ENCODE data around the gene EXOC4.

EXOC4 gene

GRCh38 chr7:134018306-134018705, 765.4 kb downstream of the EXOC4 start:
- DNase-seq: no peak

- no peak for DNase-seq
Measured at GRCh38 chr7:134019251-134019650, 766.4 kb downstream of the EXOC4 start.

- DNase-seq: no peak
Measured at GRCh38 chr7:134021836-134022235, 769.0 kb downstream of the EXOC4 start.

- DNase-seq: no peak
Measured at GRCh38 chr7:134022286-134022911, 769.5 kb downstream of the EXOC4 start.

- DNase-seq: no peak
Measured at GRCh38 chr7:134024739-134025138, 771.9 kb downstream of the EXOC4 start.

- no peak for DNase-seq
Measured at GRCh38 chr7:134028853-134029252, 776.0 kb downstream of the EXOC4 start.

GRCh38 chr7:134029743-134030142, 776.9 kb downstream of the EXOC4 start:
- no peak for DNase-seq

- no peak for DNase-seq
Measured at GRCh38 chr7:134030460-134030865, 777.6 kb downstream of the EXOC4 start.

GRCh38 chr7:134031835-134032617, 779.1 kb downstream of the EXOC4 start:
- DNase-seq: peak; percentile 16

GRCh38 chr7:134034652-134035051, 781.8 kb downstream of the EXOC4 start:
- no peak for DNase-seq

GRCh38 chr7:134037991-134038390, 785.1 kb downstream of the EXOC4 start:
- DNase-seq: no peak

GRCh38 chr7:134040988-134041387, 788.1 kb downstream of the EXOC4 start:
- DNase-seq: no peak

GRCh38 chr7:134041477-134041876, 788.6 kb downstream of the EXOC4 start:
- DNase-seq: no peak

GRCh38 chr7:134042307-134042706, 789.4 kb downstream of the EXOC4 start:
- no peak for DNase-seq

- no peak for DNase-seq
Measured at GRCh38 chr7:134044682-134045081, 791.8 kb downstream of the EXOC4 start.

GRCh38 chr7:134045716-134046115, 792.8 kb downstream of the EXOC4 start:
- DNase-seq: no peak

GRCh38 chr7:134046594-134047128, 793.8 kb downstream of the EXOC4 start:
- DNase-seq: no peak

- no peak for DNase-seq
Measured at GRCh38 chr7:134047675-134048074, 794.8 kb downstream of the EXOC4 start.

GRCh38 chr7:134048166-134048565, 795.3 kb downstream of the EXOC4 start:
- DNase-seq: no peak

- no peak for DNase-seq
Measured at GRCh38 chr7:134051020-134051419, 798.1 kb downstream of the EXOC4 start.

GRCh38 chr7:134056816-134057215, 803.9 kb downstream of the EXOC4 start:
- DNase-seq: no peak

GRCh38 chr7:134058521-134058920, 805.6 kb downstream of the EXOC4 start:
- no peak for DNase-seq

- no peak for DNase-seq
Measured at GRCh38 chr7:134058980-134059379, 806.1 kb downstream of the EXOC4 start.

- no peak for DNase-seq
Measured at GRCh38 chr7:134059921-134060320, 807.0 kb downstream of the EXOC4 start.

Data from activated gamma-delta T cell treated with Interleukin-2 at 50 U/mL for 16 hours (primary cell).